Raji (cell line): Measurements from ENCODE around the gene PNLIPRP2.

ENCODE experiments used
- POLR2A ChIP-seq: IDR thresholded peaks from 2 replicates; pipeline ENCODE4 v1.6.1; 2011; ENCODE audit warnings: low read depth, low read length, control low read depth; ENCODE audit not compliant: insufficient read depth

Gene PNLIPRP2

DNA sequence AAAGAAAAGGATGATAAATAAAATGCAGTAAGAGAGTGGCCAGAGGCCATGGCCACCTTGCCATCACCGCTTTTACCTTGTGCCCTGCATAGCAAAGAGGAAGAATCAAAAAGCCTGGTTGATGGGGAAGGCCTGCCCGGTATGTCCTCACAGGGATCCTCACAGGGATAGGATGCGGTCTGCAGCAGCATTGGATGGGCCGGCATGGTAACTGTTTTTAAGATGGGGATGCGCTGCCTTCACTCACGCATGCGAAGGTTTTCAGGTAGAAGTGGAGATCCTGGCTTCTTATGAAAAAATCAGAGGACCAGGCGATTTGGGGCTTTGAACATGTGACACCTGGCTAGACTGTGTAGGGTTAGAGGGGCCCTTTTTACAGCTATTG, 12.5 kb downstream of the PNLIPRP2 start:
- TF ChIP-seq POLR2A: no peak

DNA sequence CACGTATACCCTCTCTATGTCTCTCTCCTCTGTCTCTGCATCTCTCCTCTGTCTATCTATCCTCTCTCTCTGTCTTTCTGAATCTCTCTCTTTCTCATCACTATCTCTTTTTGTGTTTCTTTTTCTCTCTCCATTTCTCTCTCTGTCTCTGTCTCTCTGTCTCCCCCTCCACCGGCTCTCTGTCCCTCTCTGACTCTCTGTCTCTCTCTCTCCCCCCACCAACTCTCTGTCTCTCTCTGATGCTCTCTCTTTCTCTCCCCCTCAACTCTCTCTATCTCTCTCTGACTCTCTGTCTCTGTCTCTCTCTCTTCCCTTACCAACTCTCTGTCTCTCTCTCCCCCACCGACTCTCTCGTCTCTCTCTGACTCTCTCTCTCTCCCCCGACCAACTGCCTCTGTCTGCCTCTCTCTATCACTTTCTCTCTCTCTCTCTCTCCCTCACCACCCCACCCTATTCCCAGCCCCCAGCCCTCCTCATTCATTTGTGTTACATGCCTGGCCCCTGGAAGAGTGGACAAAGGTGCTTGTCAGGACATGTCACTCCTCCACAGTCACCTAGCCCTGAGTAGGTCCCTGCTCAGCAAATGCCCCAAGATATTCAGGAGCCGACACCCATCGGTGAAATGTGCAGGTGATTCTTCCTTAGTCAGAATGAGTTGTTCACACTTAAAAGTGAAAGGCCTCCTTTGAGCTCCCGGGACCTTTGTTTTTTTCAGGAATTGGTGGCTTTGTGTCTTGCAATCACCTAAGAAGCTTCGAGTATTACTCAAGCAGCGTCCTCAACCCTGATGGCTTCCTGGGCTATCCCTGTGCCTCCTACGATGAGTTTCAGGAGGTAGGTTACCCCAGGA, 13.6 kb downstream of the PNLIPRP2 start:
- no peak for TF ChIP-seq POLR2A

DNA sequence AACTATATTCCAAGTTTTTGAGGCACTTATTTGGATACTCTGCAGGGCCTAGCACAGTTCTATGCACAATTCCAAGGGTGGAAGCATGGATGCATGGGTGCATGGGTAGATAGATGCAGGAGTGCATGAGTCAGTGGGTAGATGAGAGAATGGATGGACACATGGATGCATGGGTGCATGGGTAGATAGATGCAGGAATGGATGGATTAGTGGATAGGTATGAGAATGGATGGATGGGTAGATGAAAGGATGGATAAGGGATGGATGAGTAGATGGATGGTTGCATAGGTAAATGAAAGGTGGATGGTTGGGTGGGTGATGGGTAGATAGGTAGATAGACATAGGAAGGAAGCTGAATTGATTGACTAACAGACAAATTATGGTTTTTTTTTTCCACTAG, 15.6 kb downstream of the PNLIPRP2 start:
- no peak for TF ChIP-seq POLR2A

DNA sequence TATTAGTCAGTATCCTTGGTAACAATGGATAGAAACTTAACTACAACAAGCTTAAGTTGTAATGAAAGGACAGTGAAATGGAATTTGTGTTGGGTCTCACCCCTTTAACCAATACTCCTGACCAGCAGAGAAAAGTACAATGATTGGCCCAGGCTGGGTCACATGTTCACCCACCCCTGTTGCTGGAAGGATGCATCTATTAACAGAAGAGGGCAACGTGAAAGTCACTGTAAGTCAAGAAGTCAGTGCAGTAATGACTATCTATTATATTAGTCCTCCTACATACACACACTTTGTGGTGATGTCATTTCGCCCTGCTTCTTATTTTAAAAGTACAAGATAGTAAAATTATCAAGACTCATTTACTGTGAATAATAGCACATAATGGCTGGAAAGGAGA, 16.2 kb downstream of the PNLIPRP2 start:
- no peak for TF ChIP-seq POLR2A

DNA sequence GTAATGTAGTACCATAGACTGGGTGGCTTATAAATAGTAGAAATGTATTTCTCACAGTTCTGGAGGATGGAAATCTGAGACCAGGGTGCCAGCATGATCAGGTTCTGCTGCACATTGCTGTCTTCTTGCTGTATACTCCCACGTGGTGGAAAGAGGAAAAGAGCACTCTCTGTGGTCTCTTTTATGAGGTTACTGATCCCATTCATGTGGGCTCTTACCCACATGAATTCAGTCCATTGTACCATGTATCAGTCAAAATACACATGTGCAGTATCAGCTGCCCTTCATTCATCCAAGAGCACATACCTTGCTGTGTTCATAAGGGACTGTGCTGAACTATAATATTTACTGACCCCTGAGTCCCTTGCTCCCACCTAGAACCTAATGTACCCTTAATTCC, 17.1 kb downstream of the PNLIPRP2 start:
- TF ChIP-seq POLR2A: no peak

GRCh38 chr10:116646502-116646901, 25.7 kb downstream of the PNLIPRP2 start:
- TF ChIP-seq POLR2A: no peak

DNA sequence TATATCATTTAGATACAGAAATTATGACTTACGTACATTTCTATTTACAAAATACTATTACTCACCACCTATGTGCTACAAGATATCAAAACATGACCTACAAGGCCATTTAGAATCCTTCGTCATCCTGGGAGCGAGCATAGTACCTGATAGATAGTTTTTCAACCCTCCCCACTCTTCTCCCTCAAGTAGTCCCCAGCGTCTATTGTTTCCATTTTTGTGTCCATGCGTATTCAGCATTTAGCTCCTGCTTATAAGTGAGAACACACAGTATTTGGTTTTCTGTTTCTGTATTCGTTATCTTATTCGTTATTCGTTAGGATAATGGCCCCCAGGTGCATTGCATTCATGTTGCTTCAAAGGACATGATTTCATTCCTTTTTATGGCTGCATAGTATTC, 28.1 kb downstream of the PNLIPRP2 start:
- no peak for TF ChIP-seq POLR2A

- TF ChIP-seq POLR2A: no peak
These were observed 33.1 kb downstream of the PNLIPRP2 start for GRCh38 chr10:116653885-116654284.

GRCh38 chr10:116654816-116655215, 34.1 kb downstream of the PNLIPRP2 start:
- TF ChIP-seq POLR2A: no peak

DNA sequence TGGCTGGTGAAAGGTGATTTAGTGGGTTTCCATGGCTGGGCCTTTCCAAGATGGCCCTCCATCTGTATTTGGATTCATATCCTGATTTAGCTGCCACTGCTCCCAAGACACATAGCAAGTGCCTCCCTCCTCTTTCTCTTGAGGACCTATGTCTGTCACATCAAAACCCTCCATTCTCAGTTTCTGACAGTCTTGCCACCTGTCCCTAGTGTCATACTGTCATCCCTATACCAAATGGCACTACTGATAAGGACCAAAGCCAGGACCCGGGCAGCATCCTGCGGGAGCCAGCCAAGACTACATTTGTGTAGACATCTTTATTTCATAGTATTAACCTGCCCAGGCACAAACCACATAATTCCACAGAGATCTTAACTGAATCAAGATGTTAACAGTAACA, 34.8 kb downstream of the PNLIPRP2 start:
- TF ChIP-seq POLR2A: no peak

GRCh38 chr10:116656044-116656443, 35.3 kb downstream of the PNLIPRP2 start:
- TF ChIP-seq POLR2A: no peak

DNA sequence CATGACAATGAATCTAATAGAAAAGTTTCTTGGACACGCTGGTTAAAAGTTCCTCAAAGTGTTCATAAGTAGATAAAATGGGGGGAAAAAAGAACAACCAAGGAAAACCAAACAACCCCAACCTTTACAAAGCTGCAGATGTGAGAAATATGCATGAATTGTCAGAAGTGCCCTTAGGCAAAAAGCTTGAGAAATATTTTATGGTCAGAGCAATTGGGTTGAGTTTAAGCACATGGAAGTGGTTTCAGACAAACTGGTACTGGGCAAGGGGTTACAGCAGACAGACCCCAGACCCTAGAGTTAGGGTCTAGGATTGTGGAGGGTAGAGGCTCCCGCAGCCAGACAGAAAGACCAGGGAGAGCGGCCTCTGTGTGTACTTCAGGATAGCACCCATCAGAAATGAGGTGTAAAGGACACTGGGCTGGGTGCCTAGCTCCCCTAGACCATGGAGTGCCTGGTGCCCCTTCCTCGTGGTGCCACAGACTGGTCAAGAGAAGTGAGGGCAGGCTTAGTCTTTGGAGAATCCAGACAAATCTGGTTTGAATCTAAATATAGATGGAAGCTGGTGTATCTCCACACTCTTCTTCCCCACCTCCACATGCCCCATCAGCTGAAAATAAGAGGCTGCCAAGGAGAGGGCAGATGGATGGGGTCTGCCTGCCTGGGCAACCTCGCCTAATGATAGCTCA, 37.3 kb downstream of the PNLIPRP2 start:
- TF ChIP-seq POLR2A: no peak

DNA sequence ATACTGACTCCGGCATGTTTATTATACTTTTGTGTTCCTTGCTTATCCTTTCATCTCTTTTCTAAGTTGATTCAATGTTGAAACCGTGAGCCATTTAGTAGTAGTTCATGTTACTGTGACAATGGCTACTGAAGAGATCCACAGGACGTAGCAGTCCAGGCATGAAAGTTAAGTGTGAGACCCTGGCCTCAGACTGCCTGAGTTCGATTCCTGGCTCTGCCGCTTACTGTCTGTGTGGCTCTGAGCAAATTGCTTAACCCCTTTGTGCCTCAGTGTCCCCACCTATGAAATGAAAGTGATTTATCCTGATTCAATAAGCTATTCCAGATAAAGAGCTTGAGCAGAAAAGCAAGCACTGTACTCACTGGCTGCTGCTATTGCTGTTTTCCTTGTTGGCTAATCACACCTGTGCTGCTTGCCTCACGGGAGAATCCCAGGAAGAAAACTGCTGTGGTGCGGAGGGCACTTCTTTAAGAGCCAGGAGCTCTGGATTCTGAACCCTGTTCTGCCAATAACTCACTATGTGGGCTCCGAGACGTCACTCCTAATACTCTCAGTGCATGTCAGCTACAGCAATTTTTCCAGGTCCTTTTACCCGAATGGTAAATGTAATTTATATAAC, 38.4 kb downstream of the PNLIPRP2 start:
- no peak for TF ChIP-seq POLR2A

DNA sequence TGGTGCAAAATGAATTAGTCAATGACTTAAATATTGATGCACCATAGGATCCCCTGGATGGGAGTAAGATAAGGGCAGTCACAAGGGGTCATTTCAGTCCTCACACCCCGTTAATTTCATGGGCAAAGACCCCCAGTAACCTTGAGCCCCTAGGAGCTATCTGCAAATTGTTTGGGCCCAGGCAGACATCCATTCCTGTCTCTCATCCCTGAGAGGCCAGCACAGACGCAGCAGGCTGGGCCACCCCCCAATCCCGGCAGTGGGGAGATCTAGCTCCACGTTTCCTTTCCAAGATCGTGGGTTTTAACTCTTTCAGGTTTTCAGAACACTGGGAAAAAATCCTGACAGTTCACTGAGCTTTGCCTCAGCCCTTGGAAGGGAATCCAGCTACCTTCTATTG, 40.1 kb downstream of the PNLIPRP2 start:
- TF ChIP-seq POLR2A: no peak

DNA sequence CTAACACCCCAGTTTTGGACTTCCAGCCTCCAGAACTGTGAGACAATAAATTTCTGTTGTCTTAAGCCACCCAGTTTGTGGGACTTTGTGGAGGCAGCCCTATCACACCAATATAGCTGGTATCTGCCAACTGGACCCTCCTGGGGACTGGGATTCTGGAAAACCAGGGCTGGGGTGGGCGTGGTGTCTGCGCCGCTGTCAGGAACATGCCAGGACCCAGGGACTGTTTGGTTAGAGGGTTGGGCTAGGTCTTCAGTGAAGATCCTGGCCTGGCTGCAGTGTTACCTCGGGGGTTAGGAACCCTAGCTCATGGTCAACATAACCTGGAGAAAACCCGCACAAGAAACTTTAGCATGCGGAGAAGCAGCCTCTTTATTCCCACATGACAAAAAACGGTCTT, 42.6 kb downstream of the PNLIPRP2 start:
- no peak for TF ChIP-seq POLR2A

- no peak for TF ChIP-seq POLR2A
These were observed 43.9 kb downstream of the PNLIPRP2 start for GRCh38 chr10:116664631-116665030.
